Natural killer cell treated with Interleukin-12 subunit alpha and Interleukin-12 subunit beta and Interleukin-15 and Interleukin-18, amount 100 ng/mL, for 72 hours (primary cell): ENCODE data around the gene CCDC157. TPM values are rescaled to one million over a fixed set of nuclear protein-coding genes. Genes with fewer than 3 reads are reported as not detected.
A peak's percentile ranks its signal among the peaks of the same experiment; 100 is the strongest.
"Not testable (repeated sequence)": the region's sequence is repeated elsewhere in the genome, so short reads cannot be mapped to it uniquely, and the experiment has no call there.

Experiments
- ATAC-seq, 2 donors: fragments of 150-1000 bp; cut with Tn5 transposase in 1 of 2; sonication (Bioruptor Pico), chemical (Tn5 transposase) in 1 of 2; 2 replicates each; pipeline ENCODE4 v1.10.0; 2021
- DNase-seq: peaks from one replicate; pipeline ENCODE4 v3.0.0; 2022; ENCODE audit warnings: low spot score
- H3K27ac Mint-ChIP-seq, 2 donors: 1 replicate in 1 of 2; 2 replicates in 1 of 2; pipeline ENCODE4 v1.8.0; 2022; ENCODE audit warnings: mixed read lengths in 2 of 2, mild to moderate bottlenecking in 1 of 2, moderate library complexity in 1 of 2
- H3K27me3 Mint-ChIP-seq, 2 donors: 1 replicate in 1 of 2; 2 replicates in 1 of 2; pipeline ENCODE4 v1.8.0; 2022; ENCODE audit warnings: mixed read lengths in 2 of 2
- H3K36me3 Mint-ChIP-seq: one replicate; pipeline ENCODE4 v1.8.0; 2022; ENCODE audit warnings: mixed read lengths
- H3K4me1 Mint-ChIP-seq, 2 donors: 1 replicate in 1 of 2; 2 replicates in 1 of 2; pipeline ENCODE4 v1.8.0; 2022; ENCODE audit warnings: low read depth in 2 of 2, mixed read lengths in 2 of 2, mild to moderate bottlenecking in 1 of 2
- H3K4me3 Mint-ChIP-seq: one replicate; pipeline ENCODE4 v1.8.0; 2022; ENCODE audit warnings: mixed read lengths
- H3K9me3 Mint-ChIP-seq: 2 replicates; pipeline ENCODE4 v1.8.0; 2022; ENCODE audit warnings: mixed read lengths
- total RNA-seq, 2 donors: library from RNA; stranded (reverse); gene quantifications; one replicate each; pipeline ENCODE4 v1.2.3, GENCODE V29; 2022

Gene CCDC157
- total RNA-seq, 2 donors from 2014 or later = 3.3 to 6.8 TPM

- ATAC-seq = no peak
- peaks cover 14 to 19% of the 10 kb centered on the region in 2 donors for H3K4me1 Mint-ChIP-seq
- no peak overlapping the region for H3K27ac Mint-ChIP-seq
- peaks cover 13 to 15% of the 10 kb centered on the region in 2 donors for H3K27me3 Mint-ChIP-seq
- no peaks in the 10 kb centered on the region for H3K9me3 Mint-ChIP-seq
- no peak for DNase-seq
- no peaks in the 10 kb centered on the region for H3K36me3 Mint-ChIP-seq
- no peak overlapping the region for H3K4me3 Mint-ChIP-seq
Measured at GRCh38 chr22:30393885-30394284, 37.1 kb downstream of the CCDC157 start.

GRCh38 chr22:30396871-30397655 is 40.3 kb downstream of the CCDC157 start, which contains the start of gene SEC14L2:
TSS of gene SEC14L2 (plus strand) at chr22:30397018. CDS start at chr22:30397117, 99 bp downstream.
- peak within 1 kb of the TSS; percentile 52 for H3K4me3 Mint-ChIP-seq

GRCh38 chr22:30397656-30398635 is 41.1 kb downstream of the CCDC157 start:
- no peaks in the 10 kb centered on the region for H3K36me3 Mint-ChIP-seq
- peak overlapping the region; percentile 21 for H3K4me3 Mint-ChIP-seq
- H3K4me1 Mint-ChIP-seq = peaks cover 13 to 15% of the 10 kb centered on the region in 2 donors
- DNase-seq = no peak
- peaks cover 17% of the 10 kb centered on the region in 2 donors for H3K27me3 Mint-ChIP-seq
- no peak for ATAC-seq
- no peak overlapping the region for H3K27ac Mint-ChIP-seq
- no peaks in the 10 kb centered on the region for H3K9me3 Mint-ChIP-seq

More at GRCh38 chr22:30396871-30397655, 40.3 kb downstream of the CCDC157 start, which contains the start of gene SEC14L2:
- ATAC-seq = peak; percentile 56 to 57
- no peak for DNase-seq
- Mint-ChIP-seq H3K36me3 (no peaks in the 10 kb centered on the region), H3K4me1 (peaks cover 13 to 15% of the 10 kb centered on the region in 2 donors), H3K9me3 (no peaks in the 10 kb centered on the region), H3K27ac (no peak within 1 kb of the TSS), H3K27me3 (peaks cover 17% of the 10 kb centered on the region in 2 donors)

- Mint-ChIP-seq H3K4me3 (peak overlapping the region; percentile 21), H3K36me3 (no peaks in the 10 kb centered on the region), H3K27me3 (peaks cover 12 to 17% of the 10 kb centered on the region in 2 donors), H3K4me1 (peaks cover 13 to 15% of the 10 kb centered on the region in 2 donors), H3K9me3 (no peaks in the 10 kb centered on the region), H3K27ac (no peak overlapping the region)
- DNase-seq (no peak), ATAC-seq (no peak)
Measured at GRCh38 chr22:30398685-30399680, 42.2 kb downstream of the CCDC157 start.

- DNase-seq (no peak), ATAC-seq (no peak)
- Mint-ChIP-seq H3K36me3 (no peaks in the 10 kb centered on the region), H3K9me3 (no peaks in the 10 kb centered on the region), H3K27ac (no peak overlapping the region), H3K27me3 (peaks cover 12 to 17% of the 10 kb centered on the region in 2 donors), H3K4me1 (peaks cover 13 to 15% of the 10 kb centered on the region in 2 donors), H3K4me3 (no peak overlapping the region)
Measured at GRCh38 chr22:30399718-30400117, 42.9 kb downstream of the CCDC157 start.

- peaks cover 12 to 17% of the 10 kb centered on the region in 2 donors for H3K27me3 Mint-ChIP-seq
- no peak for DNase-seq
- H3K9me3 Mint-ChIP-seq = no peaks in the 10 kb centered on the region
- H3K36me3 Mint-ChIP-seq = no peaks in the 10 kb centered on the region
- peaks cover 13 to 15% of the 10 kb centered on the region in 2 donors for H3K4me1 Mint-ChIP-seq
- no peak overlapping the region for H3K4me3 Mint-ChIP-seq
- no peak for ATAC-seq
- H3K27ac Mint-ChIP-seq = no peak overlapping the region
Measured at GRCh38 chr22:30400159-30400558, 43.4 kb downstream of the CCDC157 start.

GRCh38 chr22:30401024-30401423 is 44.2 kb downstream of the CCDC157 start:
- Mint-ChIP-seq H3K4me1 (peaks cover 13 to 15% of the 10 kb centered on the region in 2 donors), H3K27me3 (peaks cover 12 to 14% of the 10 kb centered on the region in 2 donors)
- H3K9me3 Mint-ChIP-seq, H3K27ac Mint-ChIP-seq, H3K36me3 Mint-ChIP-seq, H3K4me3 Mint-ChIP-seq, ATAC-seq, DNase-seq: not testable (repeated sequence)

GRCh38 chr22:30402028-30402765 is 45.4 kb downstream of the CCDC157 start:
- ATAC-seq (no peak), DNase-seq (no peak)
- Mint-ChIP-seq H3K4me1 (peaks cover 13 to 15% of the 10 kb centered on the region in 2 donors), H3K36me3 (no peaks in the 10 kb centered on the region), H3K27ac (no peak overlapping the region), H3K27me3 (peaks cover 12 to 14% of the 10 kb centered on the region in 2 donors), H3K4me3 (no peak overlapping the region), H3K9me3 (no peaks in the 10 kb centered on the region)

GRCh38 chr22:30402766-30403104 is 45.9 kb downstream of the CCDC157 start:
- not testable (repeated sequence) for DNase-seq, H3K4me3 Mint-ChIP-seq, H3K27ac Mint-ChIP-seq, ATAC-seq, H3K36me3 Mint-ChIP-seq, H3K9me3 Mint-ChIP-seq
- Mint-ChIP-seq H3K4me1 (peaks cover 13% of the 10 kb centered on the region in 2 donors), H3K27me3 (peaks cover 12 to 14% of the 10 kb centered on the region in 2 donors)

- Mint-ChIP-seq H3K9me3 (no peaks in the 10 kb centered on the region), H3K36me3 (no peaks in the 10 kb centered on the region)
Measured at GRCh38 chr22:30404307-30404706, 47.5 kb downstream of the CCDC157 start.

GRCh38 chr22:30405731-30406130 is 48.9 kb downstream of the CCDC157 start:
- no peak overlapping the region for H3K4me3 Mint-ChIP-seq
- DNase-seq = no peak
- ATAC-seq = no peak
- no peaks in the 10 kb centered on the region for H3K9me3 Mint-ChIP-seq
- no peaks in the 10 kb centered on the region for H3K4me1 Mint-ChIP-seq
- no peaks in the 10 kb centered on the region for H3K27me3 Mint-ChIP-seq
- no peaks in the 10 kb centered on the region for H3K36me3 Mint-ChIP-seq
- no peak overlapping the region for H3K27ac Mint-ChIP-seq

More at GRCh38 chr22:30404307-30404706, 47.5 kb downstream of the CCDC157 start:
- no peaks in the 10 kb centered on the region for H3K4me1 Mint-ChIP-seq
- H3K27ac Mint-ChIP-seq = no peak overlapping the region
- DNase-seq = no peak
- H3K27me3 Mint-ChIP-seq = peaks cover 0 to under 1% of the 10 kb centered on the region in 2 donors
- ATAC-seq = no peak
- H3K4me3 Mint-ChIP-seq = no peak overlapping the region

- Mint-ChIP-seq H3K27ac (no peak overlapping the region), H3K9me3 (no peaks in the 10 kb centered on the region), H3K27me3 (no peaks in the 10 kb centered on the region), H3K36me3 (no peaks in the 10 kb centered on the region), H3K4me1 (no peaks in the 10 kb centered on the region), H3K4me3 (no peak overlapping the region)
- no peak for ATAC-seq
- DNase-seq = no peak
Measured at GRCh38 chr22:30406400-30406799, 49.6 kb downstream of the CCDC157 start.
